ENCODE results near the gene SENP2.
"Not testable (repeated sequence)": the region's sequence is repeated elsewhere in the genome, so short reads cannot be mapped to it uniquely, and the experiment has no call there.

The SENP2 gene

GRCh38 chr3:185585859-185586685 is at the start of gene SENP2:
Gene SENP2 (plus strand): TSS chr3:185586295. CDS start chr3:185586414, 119 bp downstream.
- peak; percentile 97 to 98 for DNase-seq

GRCh38 chr3:185537369-185537970 is 48.6 kb upstream of the SENP2 start:
- no peak for DNase-seq

GRCh38 chr3:185539934-185540333 is 46.2 kb upstream of the SENP2 start:
- no peak for DNase-seq

GRCh38 chr3:185540695-185541094 is 45.4 kb upstream of the SENP2 start:
- no peak for DNase-seq

- no peak for DNase-seq
These were observed 37.0 kb upstream of the SENP2 start for GRCh38 chr3:185549122-185549521.

- no peak for DNase-seq
These were observed 36.4 kb upstream of the SENP2 start for GRCh38 chr3:185549651-185550111.

- no peak for DNase-seq
These were observed 33.7 kb upstream of the SENP2 start, which contains the start of gene LIPH for GRCh38 chr3:185552358-185552877. Gene LIPH (minus strand): TSS chr3:185552588. CDS start chr3:185552471, 117 bp downstream.

- no peak for DNase-seq
These were observed 31.0 kb upstream of the SENP2 start for GRCh38 chr3:185555101-185555501.

- no peak for DNase-seq
These were observed 30.2 kb upstream of the SENP2 start for GRCh38 chr3:185555860-185556347.

GRCh38 chr3:185556640-185557039 is 29.5 kb upstream of the SENP2 start:
- not testable (repeated sequence) for DNase-seq

- DNase-seq: no peak
These were observed 27.7 kb upstream of the SENP2 start for GRCh38 chr3:185558395-185558794.

- no peak for DNase-seq
These were observed 26.4 kb upstream of the SENP2 start for GRCh38 chr3:185559706-185560090.

- no peak for DNase-seq
These were observed 25.4 kb upstream of the SENP2 start for GRCh38 chr3:185560676-185561075.

- no peak for DNase-seq
These were observed 24.6 kb upstream of the SENP2 start for GRCh38 chr3:185561374-185561943.

GRCh38 chr3:185561958-185562357 is 24.1 kb upstream of the SENP2 start:
- no peak for DNase-seq

GRCh38 chr3:185572183-185572582 is 13.9 kb upstream of the SENP2 start:
- no peak for DNase-seq

GRCh38 chr3:185575108-185575869 is 10.8 kb upstream of the SENP2 start:
- peak; percentile 13 to 53 for DNase-seq

GRCh38 chr3:185582236-185582635 is 3.9 kb upstream of the SENP2 start:
- no peak for DNase-seq

GRCh38 chr3:185582871-185583270 is 3.2 kb upstream of the SENP2 start:
- DNase-seq: no peak

- DNase-seq: no peak
These were observed 2.2 kb upstream of the SENP2 start for GRCh38 chr3:185583925-185584324.

GRCh38 chr3:185584686-185585085 is 1.4 kb upstream of the SENP2 start:
- DNase-seq: no peak

- no peak for DNase-seq
These were observed 607 bp upstream of the SENP2 start for GRCh38 chr3:185585518-185585858.

- no peak for DNase-seq
These were observed 568 bp downstream of the SENP2 start for GRCh38 chr3:185586686-185587039.

All from SHP77 (cell line).